Effector memory CD4-positive, alpha-beta T cell (primary cell): ENCODE results near the gene FTO.
"Not testable (repeated sequence)": the region's sequence is repeated elsewhere in the genome, so short reads cannot be mapped to it uniquely, and the experiment has no call there.

Experiments used
- DNase-seq, 3 donors: peaks; one replicate each; pipeline ENCODE4 v3.0.0-alpha.2; 2020
- H3K27ac ChIP-seq: 2 replicates; pipeline ENCODE4 v1.7.0; 2013; ENCODE audit warnings: mild to moderate bottlenecking, low read length, moderate library complexity; ENCODE audit not compliant: insufficient read depth, poor library complexity, severe bottlenecking
- H3K27me3 ChIP-seq: replicated peaks from 2 replicates; pipeline ENCODE4 v1.7.0; 2013; ENCODE audit warnings: mild to moderate bottlenecking, low read length; ENCODE audit not compliant: insufficient read depth, control insufficient read depth, poor library complexity, severe bottlenecking
- H3K36me3 ChIP-seq: 2 replicates; pipeline ENCODE4 v1.7.0; 2013; ENCODE audit warnings: mild to moderate bottlenecking, low read length, moderate library complexity; ENCODE audit not compliant: control insufficient read depth, insufficient read depth
- H3K4me1 ChIP-seq: 2 replicates; pipeline ENCODE4 v1.7.0; 2013; ENCODE audit warnings: low read length, mild to moderate bottlenecking; ENCODE audit not compliant: control insufficient read depth, insufficient read depth, poor library complexity, severe bottlenecking
- H3K4me3 ChIP-seq: 2 replicates; pipeline ENCODE4 v1.7.0; 2013; ENCODE audit warnings: low read length, low read depth, mild to moderate bottlenecking; ENCODE audit not compliant: insufficient read depth, poor library complexity, severe bottlenecking
- H3K9me3 ChIP-seq: 2 replicates; pipeline ENCODE4 v1.7.0; 2013; ENCODE audit warnings: mild to moderate bottlenecking, low read length, moderate library complexity; ENCODE audit not compliant: control insufficient read depth

The FTO gene

GRCh38 chr16:53846549-53846948 lies 142.6 kb downstream of the FTO start:
- H3K4me1 ChIP-seq, H3K4me3 ChIP-seq, DNase-seq, H3K36me3 ChIP-seq, H3K27ac ChIP-seq, H3K27me3 ChIP-seq, H3K9me3 ChIP-seq: not testable (repeated sequence)

GRCh38 chr16:53846971-53847370 lies 143.0 kb downstream of the FTO start:
- no peaks in the 10 kb centered on the region for H3K9me3 ChIP-seq
- H3K27me3 ChIP-seq, result no peaks in the 10 kb centered on the region
- H3K4me1 ChIP-seq, result no peaks in the 10 kb centered on the region
- DNase-seq, result no peak
- H3K27ac ChIP-seq, result no peak overlapping the region
- H3K4me3 ChIP-seq, result no peak overlapping the region
- H3K36me3 ChIP-seq, result peaks cover 6% of the 10 kb centered on the region

- H3K27me3 ChIP-seq, result no peaks in the 10 kb centered on the region
- H3K27ac ChIP-seq, result no peak overlapping the region
- DNase-seq, result no peak
- H3K4me3 ChIP-seq, result no peak overlapping the region
- no peaks in the 10 kb centered on the region for H3K9me3 ChIP-seq
- H3K36me3 ChIP-seq, result peaks cover 6% of the 10 kb centered on the region
- H3K4me1 ChIP-seq, result no peaks in the 10 kb centered on the region
These were observed 144.5 kb downstream of the FTO start for GRCh38 chr16:53848277-53848942.

- H3K36me3 ChIP-seq, result peaks cover 6% of the 10 kb centered on the region
- no peak overlapping the region for H3K27ac ChIP-seq
- no peak overlapping the region for H3K4me3 ChIP-seq
- H3K27me3 ChIP-seq, result no peaks in the 10 kb centered on the region
- DNase-seq, result no peak
- H3K9me3 ChIP-seq, result no peaks in the 10 kb centered on the region
- no peaks in the 10 kb centered on the region for H3K4me1 ChIP-seq
These were observed 145.0 kb downstream of the FTO start for GRCh38 chr16:53848950-53849349.

- Histone ChIP-seq H3K4me1 (no peaks in the 10 kb centered on the region), H3K36me3 (peaks cover 6% of the 10 kb centered on the region), H3K27ac (no peak overlapping the region), H3K4me3 (no peak overlapping the region), H3K9me3 (no peaks in the 10 kb centered on the region), H3K27me3 (no peaks in the 10 kb centered on the region)
- DNase-seq, result no peak
These were observed 145.6 kb downstream of the FTO start for GRCh38 chr16:53849585-53849984.

- H3K9me3 ChIP-seq, result no peaks in the 10 kb centered on the region
- no peak overlapping the region for H3K27ac ChIP-seq
- no peak for DNase-seq
- H3K36me3 ChIP-seq, result peaks cover 6% of the 10 kb centered on the region
- H3K27me3 ChIP-seq, result no peaks in the 10 kb centered on the region
- H3K4me3 ChIP-seq, result no peak overlapping the region
- no peaks in the 10 kb centered on the region for H3K4me1 ChIP-seq
These were observed 146.0 kb downstream of the FTO start for GRCh38 chr16:53849994-53850393.

- Histone ChIP-seq H3K4me3 (no peak overlapping the region), H3K36me3 (peaks cover 6% of the 10 kb centered on the region), H3K4me1 (no peaks in the 10 kb centered on the region), H3K27me3 (no peaks in the 10 kb centered on the region), H3K27ac (no peak overlapping the region), H3K9me3 (no peaks in the 10 kb centered on the region)
- DNase-seq, result no peak
These were observed 148.7 kb downstream of the FTO start for GRCh38 chr16:53852678-53853077.

- no peak for DNase-seq
- H3K27me3 ChIP-seq, result no peaks in the 10 kb centered on the region
- H3K27ac ChIP-seq, result no peak overlapping the region
- no peaks in the 10 kb centered on the region for H3K9me3 ChIP-seq
- H3K4me1 ChIP-seq, result no peaks in the 10 kb centered on the region
- no peak overlapping the region for H3K4me3 ChIP-seq
- no peaks in the 10 kb centered on the region for H3K36me3 ChIP-seq
These were observed 151.1 kb downstream of the FTO start for GRCh38 chr16:53855056-53855455.

GRCh38 chr16:53855511-53855910 lies 151.6 kb downstream of the FTO start:
- Histone ChIP-seq H3K4me3 (no peak overlapping the region), H3K4me1 (no peaks in the 10 kb centered on the region), H3K9me3 (no peaks in the 10 kb centered on the region), H3K36me3 (no peaks in the 10 kb centered on the region), H3K27ac (no peak overlapping the region), H3K27me3 (no peaks in the 10 kb centered on the region)
- DNase-seq, result no peak

GRCh38 chr16:53859995-53860540 lies 156.1 kb downstream of the FTO start:
- no peaks in the 10 kb centered on the region for H3K27me3 ChIP-seq
- no peak overlapping the region for H3K27ac ChIP-seq
- H3K4me3 ChIP-seq, result no peak overlapping the region
- H3K9me3 ChIP-seq, result no peaks in the 10 kb centered on the region
- H3K4me1 ChIP-seq, result no peaks in the 10 kb centered on the region
- peaks cover 5% of the 10 kb centered on the region for H3K36me3 ChIP-seq
- DNase-seq, result no peak
